ENCODE measurements around the gene TSPEAR.
A peak's percentile ranks its signal among the peaks of the same experiment; 100 is the strongest.
"Not testable (repeated sequence)": the region's sequence is repeated elsewhere in the genome, so short reads cannot be mapped to it uniquely, and the experiment has no call there.

Gene TSPEAR

GRCh38 chr21:44580231-44580821 lies 131.0 kb downstream of the TSPEAR start, which contains the start of gene KRTAP10-5:
Gene KRTAP10-5, minus strand, starts transcription at chr21:44580604. Its CDS starts 26 bp downstream, at chr21:44580578.
- peak in 1 of 10 donors; percentile 84 for DNase-seq
- intact Hi-C loops (cut with DNase I) = not testable (repeated sequence)

- no peak for DNase-seq
- intact Hi-C loops (cut with DNase I) = no loop called here
Measured at GRCh38 chr21:44579833-44580144, 131.6 kb downstream of the TSPEAR start.

GRCh38 chr21:44579056-44579832 lies 132.1 kb downstream of the TSPEAR start:
- intact Hi-C loops (cut with DNase I) = no loop called here
- DNase-seq = peak in 1 of 10 donors; percentile 56

- intact Hi-C loops (cut with DNase I) = no loop called here
- DNase-seq = peak in 2 of 10 donors; percentile 68 to 76
Measured at GRCh38 chr21:44578371-44579055, 132.9 kb downstream of the TSPEAR start.

- intact Hi-C loops (cut with DNase I) = no loop called here
- DNase-seq = peak in 1 of 10 donors; percentile 50
Measured at GRCh38 chr21:44576025-44576420, 135.3 kb downstream of the TSPEAR start.

- intact Hi-C loops (cut with DNase I) = no loop called here
- DNase-seq = no peak
Measured at GRCh38 chr21:44575307-44576024, 135.9 kb downstream of the TSPEAR start.

GRCh38 chr21:44574457-44575306 lies 136.7 kb downstream of the TSPEAR start:
- intact Hi-C loops (cut with DNase I) = no loop called here
- peak in 2 of 10 donors; percentile 57 to 74 for DNase-seq

GRCh38 chr21:44573630-44574456 lies 137.5 kb downstream of the TSPEAR start, which contains the start of gene KRTAP10-4:
Gene KRTAP10-4, plus strand, starts transcription at chr21:44573729. Its CDS starts 30 bp downstream, at chr21:44573759.
- intact Hi-C loops (cut with DNase I); DNase-seq: not testable (repeated sequence)

- DNase-seq = peak in 2 of 10 donors; percentile 72 to 74
- intact Hi-C loops (cut with DNase I) = no loop called here
Measured at GRCh38 chr21:44572959-44573583, 138.3 kb downstream of the TSPEAR start.

GRCh38 chr21:44571844-44572782 lies 139.3 kb downstream of the TSPEAR start:
- intact Hi-C loops (cut with DNase I) = no loop called here
- DNase-seq = no peak

- no peak for DNase-seq
- intact Hi-C loops (cut with DNase I) = no loop called here
Measured at GRCh38 chr21:44571296-44571695, 140.1 kb downstream of the TSPEAR start.

GRCh38 chr21:44569861-44570517 lies 141.4 kb downstream of the TSPEAR start:
- intact Hi-C loops (cut with DNase I) = no loop called here
- peak in 1 of 10 donors; percentile 83 for DNase-seq

GRCh38 chr21:44568667-44569556 lies 142.5 kb downstream of the TSPEAR start:
- DNase-seq = no peak

GRCh38 chr21:44568261-44568660 lies 143.1 kb downstream of the TSPEAR start:
- DNase-seq = peak in 1 of 10 donors; percentile 20

More at GRCh38 chr21:44568667-44569556, 142.5 kb downstream of the TSPEAR start:
- intact Hi-C loops (cut with DNase I) = no loop called here

GRCh38 chr21:44567481-44568171 lies 143.7 kb downstream of the TSPEAR start:
- DNase-seq = no peak
- intact Hi-C loops (cut with DNase I) = no loop called here

More at GRCh38 chr21:44568261-44568660, 143.1 kb downstream of the TSPEAR start:
- intact Hi-C loops (cut with DNase I) = no loop called here

Data from posterior cingulate gyrus (tissue), 11 donors.